Muscle of leg (tissue), 16 donors: ENCODE results near the gene NDUFAF2. TPM values are rescaled to one million over a fixed set of nuclear protein-coding genes. Genes with fewer than 3 reads are reported as not detected.
A peak's percentile ranks its signal among the peaks of the same experiment; 100 is the strongest.

ENCODE experiments used
- DNase-seq: peaks from one replicate; pipeline ENCODE4 v3.0.0; 2013
- H3K27ac ChIP-seq: one replicate; pipeline ENCODE4 v1.5.1; 2013; ENCODE audit warnings: mild to moderate bottlenecking, low read length, control low read depth
- H3K27me3 ChIP-seq: one replicate; pipeline ENCODE4 v1.6.1; 2013; ENCODE audit warnings: low read length; ENCODE audit not compliant: control insufficient read depth, insufficient read depth
- H3K36me3 ChIP-seq: one replicate; pipeline ENCODE4 v1.6.1; 2013; ENCODE audit warnings: low read length; ENCODE audit not compliant: control insufficient read depth, insufficient read depth
- H3K4me1 ChIP-seq: one replicate; pipeline ENCODE4 v1.6.1; 2013; ENCODE audit warnings: low read length; ENCODE audit not compliant: control insufficient read depth, insufficient read depth
- H3K4me3 ChIP-seq: one replicate; pipeline ENCODE4 v1.5.1; 2013; ENCODE audit warnings: low read length, control low read depth
- H3K9me3 ChIP-seq: replicated peaks from 2 replicates; pipeline ENCODE4 v1.6.1; 2013; ENCODE audit warnings: low read depth, low read length; ENCODE audit not compliant: control insufficient read depth
- WGBS: methylation state at CpG from one replicate; pipeline ENCODE4 v1.1.5; 2013; ENCODE audit warnings: missing lambda C conversion rate; ENCODE audit not compliant: insufficient coverage; 5-methylcytosine and 5-hydroxymethylcytosine counted together
- long read RNA-seq, 11 donors: transcript quantifications; one replicate each; lab custom pipeline, GENCODE V29; 2026
- polyA plus RNA-seq, 8 donors: library from polyadenylated mRNA; unstranded; fragments of 120-200 nt; gene quantifications; one replicate each; pipeline versions ENCODE4 v1.2.1 to v1.2.3, GENCODE V29; 2013; ENCODE audit warnings: inconsistent platforms in 1 of 8, low replicate concordance in 1 of 8; ENCODE audit not compliant: insufficient read length in 8 of 8, insufficient read depth in 1 of 8
- total RNA-seq: library from RNA; stranded (reverse); fragments of 120-200 nt; gene quantifications from one replicate; pipeline ENCODE4 v1.2.4, GENCODE V29; 2013

NDUFAF2 gene
- total RNA-seq (34.4 TPM), polyA plus RNA-seq (10 to 100 TPM; 21.4 to 34.1 (median 30.2) TPM)
- long read RNA-seq, donor 1, transcript NDUFAF2-201 (4 exons, 719 nt): major isoform, 11 of 11 reads
- long read RNA-seq, donor 1, partial matches to known transcripts: 0 of 11 reads
- long read RNA-seq, donor 1, other reads (novel, unspliced or antisense): 0 of 11 reads
- long read RNA-seq, donor 2, transcript NDUFAF2-201 (4 exons, 719 nt): major isoform, 6 of 6 reads
- long read RNA-seq, donor 2, partial matches to known transcripts: 0 of 6 reads
- long read RNA-seq, donor 2, other reads (novel, unspliced or antisense): 0 of 6 reads
- long read RNA-seq, donor 3, transcript NDUFAF2-201 (4 exons, 719 nt): major isoform, 12 of 13 reads
- long read RNA-seq, donor 3, partial matches to known transcripts: 0 of 13 reads
- long read RNA-seq, donor 3, other reads (novel, unspliced or antisense): 0 of 13 reads
- long read RNA-seq, donor 4, transcript NDUFAF2-201 (4 exons, 719 nt): major isoform, 16 of 16 reads
- long read RNA-seq, donor 4, partial matches to known transcripts: 0 of 16 reads
- long read RNA-seq, donor 4, other reads (novel, unspliced or antisense): 0 of 16 reads
- long read RNA-seq, donor 5, transcript NDUFAF2-201 (4 exons, 719 nt): major isoform, 37 of 47 reads
- long read RNA-seq, donor 5, partial matches to known transcripts: 0 of 47 reads
- long read RNA-seq, donor 5, other reads (novel, unspliced or antisense): 7 of 47 reads
- long read RNA-seq, donor 6, transcript NDUFAF2-201 (4 exons, 719 nt): major isoform, 47 of 52 reads
- long read RNA-seq, donor 6, transcript NDUFAF2-202 (3 exons, 461 nt): minor isoform, 5 of 52 reads
- long read RNA-seq, donor 6, partial matches to known transcripts: 0 of 52 reads
- long read RNA-seq, donor 6, other reads (novel, unspliced or antisense): 0 of 52 reads
- long read RNA-seq, donor 7, transcript NDUFAF2-201 (4 exons, 719 nt): major isoform, 33 of 48 reads
- long read RNA-seq, donor 7, partial matches to known transcripts: 5 of 48 reads
- long read RNA-seq, donor 7, other reads (novel, unspliced or antisense): 6 of 48 reads
- long read RNA-seq, donor 8, transcript NDUFAF2-201 (4 exons, 719 nt): major isoform, 26 of 29 reads
- long read RNA-seq, donor 8, partial matches to known transcripts: 0 of 29 reads
- long read RNA-seq, donor 8, other reads (novel, unspliced or antisense): 0 of 29 reads
- long read RNA-seq, donor 9, transcript NDUFAF2-201 (4 exons, 719 nt): major isoform, 14 of 15 reads
- long read RNA-seq, donor 9, partial matches to known transcripts: 0 of 15 reads
- long read RNA-seq, donor 9, other reads (novel, unspliced or antisense): 0 of 15 reads
- long read RNA-seq, donor 10, transcript NDUFAF2-201 (4 exons, 719 nt): major isoform, 37 of 52 reads
- long read RNA-seq, donor 10, partial matches to known transcripts: 5 of 52 reads
- long read RNA-seq, donor 10, other reads (novel, unspliced or antisense): 7 of 52 reads
- long read RNA-seq, donor 11, transcript NDUFAF2-201 (4 exons, 719 nt): major isoform, 23 of 44 reads
- long read RNA-seq, donor 11, partial matches to known transcripts: 0 of 44 reads
- long read RNA-seq, donor 11, other reads (novel, unspliced or antisense): 21 of 44 reads

GRCh38 chr5:60944904-60945812 is at the start of gene NDUFAF2, which contains the start of gene ERCC8:
NDUFAF2 (plus strand) TSS chr5:60945205; CDS start chr5:60945256, 51 bp downstream.
ERCC8 (minus strand) TSS chr5:60945070; CDS start chr5:60945008, 62 bp downstream.
- peak; percentile 97 for DNase-seq
- Histone ChIP-seq H3K4me1 (peaks cover 5% of the 10 kb centered on the region), H3K9me3 (peaks cover 3% of the 10 kb centered on the region), H3K27me3 (no peaks in the 10 kb centered on the region), H3K36me3 (peaks cover 6% of the 10 kb centered on the region), H3K4me3 (peak within 1 kb of the TSS; percentile 94), H3K27ac (peak within 1 kb of the TSS; percentile 93)
- under 1% methylated on average over 37 of the region's 64 CpGs for WGBS

- Histone ChIP-seq H3K4me1 (no peaks in the 10 kb centered on the region), H3K27me3 (no peaks in the 10 kb centered on the region), H3K36me3 (peaks cover 16% of the 10 kb centered on the region), H3K27ac (no peak overlapping the region), H3K4me3 (no peak overlapping the region), H3K9me3 (no peaks in the 10 kb centered on the region)
- WGBS: 100% methylated on average over 3 of the region's 4 CpGs
- DNase-seq: no peak
These were observed 48.0 kb upstream of the NDUFAF2 start for GRCh38 chr5:60896991-60897390.

GRCh38 chr5:60903356-60903755 is 41.6 kb upstream of the NDUFAF2 start:
- Histone ChIP-seq H3K27me3 (no peaks in the 10 kb centered on the region), H3K27ac (no peak overlapping the region), H3K36me3 (no peaks in the 10 kb centered on the region), H3K9me3 (no peaks in the 10 kb centered on the region), H3K4me3 (no peak overlapping the region), H3K4me1 (no peaks in the 10 kb centered on the region)
- no peak for DNase-seq
- WGBS: no CpG with 5 or more reads among the region's 4 CpGs

- no peaks in the 10 kb centered on the region for H3K4me1 ChIP-seq
- H3K36me3 ChIP-seq: peaks cover 12% of the 10 kb centered on the region
- H3K9me3 ChIP-seq: no peaks in the 10 kb centered on the region
- H3K27ac ChIP-seq: no peak overlapping the region
- H3K4me3 ChIP-seq: no peak overlapping the region
- no peaks in the 10 kb centered on the region for H3K27me3 ChIP-seq
- DNase-seq: no peak
These were observed 28.4 kb upstream of the NDUFAF2 start for GRCh38 chr5:60916646-60917045.

GRCh38 chr5:60918466-60918865 is 26.5 kb upstream of the NDUFAF2 start:
- H3K4me1 ChIP-seq: no peaks in the 10 kb centered on the region
- H3K27ac ChIP-seq: no peak overlapping the region
- peaks cover 12% of the 10 kb centered on the region for H3K36me3 ChIP-seq
- no peaks in the 10 kb centered on the region for H3K9me3 ChIP-seq
- 100% methylated on average over 1 of the region's 2 CpGs for WGBS
- H3K4me3 ChIP-seq: no peak overlapping the region
- DNase-seq: no peak
- H3K27me3 ChIP-seq: no peaks in the 10 kb centered on the region

GRCh38 chr5:60927450-60927849 is 17.6 kb upstream of the NDUFAF2 start:
- Histone ChIP-seq H3K27ac (no peak overlapping the region), H3K9me3 (no peaks in the 10 kb centered on the region), H3K4me1 (no peaks in the 10 kb centered on the region), H3K36me3 (peaks cover 9% of the 10 kb centered on the region), H3K27me3 (no peaks in the 10 kb centered on the region), H3K4me3 (no peak overlapping the region)
- no peak for DNase-seq

- H3K27ac ChIP-seq: no peak overlapping the region
- peaks cover 9% of the 10 kb centered on the region for H3K36me3 ChIP-seq
- no peaks in the 10 kb centered on the region for H3K9me3 ChIP-seq
- no peak overlapping the region for H3K4me3 ChIP-seq
- no peak for DNase-seq
- WGBS: 78% methylated on average over 2 of the region's 6 CpGs
- no peaks in the 10 kb centered on the region for H3K27me3 ChIP-seq
- no peaks in the 10 kb centered on the region for H3K4me1 ChIP-seq
These were observed 16.0 kb upstream of the NDUFAF2 start for GRCh38 chr5:60929024-60929423.

- Histone ChIP-seq H3K27me3 (no peaks in the 10 kb centered on the region), H3K4me1 (peaks cover 5% of the 10 kb centered on the region), H3K27ac (no peak overlapping the region), H3K4me3 (no peak overlapping the region), H3K36me3 (peaks cover 6% of the 10 kb centered on the region), H3K9me3 (peaks cover 8% of the 10 kb centered on the region)
- DNase-seq: no peak
- WGBS: 85% methylated on average over 2 of the region's 3 CpGs
These were observed 1.4 kb upstream of the NDUFAF2 start for GRCh38 chr5:60943624-60944023.

GRCh38 chr5:60945813-60946187 is 795 bp downstream of the NDUFAF2 start:
- H3K36me3 ChIP-seq: peaks cover under 1% of the 10 kb centered on the region

More at GRCh38 chr5:60945813-60946187, 795 bp downstream of the NDUFAF2 start:
- H3K27ac ChIP-seq: peak overlapping the region; percentile 93
- no peaks in the 10 kb centered on the region for H3K9me3 ChIP-seq
- H3K27me3 ChIP-seq: no peaks in the 10 kb centered on the region
- peak overlapping the region; percentile 94 for H3K4me3 ChIP-seq
- 7% methylated on average over 12 of the region's 18 CpGs for WGBS
- peak; percentile 68 for DNase-seq
- peaks cover 5% of the 10 kb centered on the region for H3K4me1 ChIP-seq
